OCI-M1 (cell line): ENCODE data around the gene VPS16.

Experiments
- DNase-seq: peaks from one replicate; lab custom pipeline; 2025; lab: John Stamatoyannopoulos, UW

VPS16 gene

GRCh38 chr20:2835331-2835796, 5.2 kb upstream of the VPS16 start:
- no peak for DNase-seq

GRCh38 chr20:2836035-2836434, 4.5 kb upstream of the VPS16 start:
- DNase-seq: no peak

- no peak for DNase-seq
These were observed 3.2 kb upstream of the VPS16 start for GRCh38 chr20:2837221-2837960.

- no peak for DNase-seq
These were observed 2.3 kb upstream of the VPS16 start for GRCh38 chr20:2838170-2838797.

- DNase-seq: no peak
These were observed 1.5 kb upstream of the VPS16 start for GRCh38 chr20:2838847-2839671.

- no peak for DNase-seq
These were observed 810 bp upstream of the VPS16 start for GRCh38 chr20:2839732-2840137.

- DNase-seq: peak; percentile 72
These were observed 504 bp downstream of the VPS16 start for GRCh38 chr20:2840967-2841531.

GRCh38 chr20:2845607-2846006, 5.1 kb downstream of the VPS16 start:
- no peak for DNase-seq

- no peak for DNase-seq
These were observed 6.2 kb downstream of the VPS16 start for GRCh38 chr20:2846698-2847097.

- DNase-seq: no peak
These were observed 7.3 kb downstream of the VPS16 start for GRCh38 chr20:2847802-2848201.

- DNase-seq: no peak
These were observed 9.0 kb downstream of the VPS16 start for GRCh38 chr20:2849529-2849928.

GRCh38 chr20:2851086-2851485, 10.5 kb downstream of the VPS16 start:
- no peak for DNase-seq

- DNase-seq: no peak
These were observed 18.0 kb downstream of the VPS16 start for GRCh38 chr20:2858591-2858990.

GRCh38 chr20:2859330-2860121, 19.0 kb downstream of the VPS16 start:
- DNase-seq: no peak

GRCh38 chr20:2864626-2865025, 24.1 kb downstream of the VPS16 start:
- DNase-seq: no peak

GRCh38 chr20:2865101-2865500, 24.6 kb downstream of the VPS16 start:
- no peak for DNase-seq

GRCh38 chr20:2865630-2866029, 25.1 kb downstream of the VPS16 start:
- DNase-seq: no peak

- DNase-seq: no peak
These were observed 25.7 kb downstream of the VPS16 start for GRCh38 chr20:2866236-2866635.

- DNase-seq: no peak
These were observed 26.7 kb downstream of the VPS16 start for GRCh38 chr20:2867081-2867864.

- DNase-seq: no peak
These were observed 28.8 kb downstream of the VPS16 start for GRCh38 chr20:2869381-2869780.

GRCh38 chr20:2871111-2871465, 30.5 kb downstream of the VPS16 start:
- DNase-seq: peak; percentile 42
